ENCODE results near the gene PLA2G3.

Gene PLA2G3

DNA sequence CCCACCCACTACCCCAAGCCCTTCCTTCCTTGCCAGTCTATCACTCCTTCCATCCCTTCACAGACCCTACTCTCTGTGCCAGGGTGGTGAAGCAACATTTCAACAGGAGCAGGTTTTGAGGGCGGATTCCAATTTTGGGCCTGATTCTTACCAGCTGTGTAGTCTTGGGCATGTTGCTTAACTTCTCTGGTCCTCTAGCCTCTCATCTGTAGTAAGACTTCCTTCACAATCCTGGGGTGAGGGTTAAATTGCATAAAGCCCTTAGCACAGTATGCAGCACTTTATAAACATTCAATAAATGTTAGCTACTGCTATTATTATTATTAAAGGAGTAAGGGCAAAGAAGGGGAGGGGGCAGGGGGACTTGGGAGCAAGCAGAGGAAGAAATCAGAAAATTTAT lies 14.7 kb upstream of the PLA2G3 start:
- TF ChIP-seq CTCF (IDR thresholded peaks at IDR 0.05) = no peak

- TF ChIP-seq CTCF (IDR thresholded peaks at IDR 0.05) = no peak
Observed at GRCh38 chr22:31153357-31153756, 13.0 kb upstream of the PLA2G3 start.

DNA sequence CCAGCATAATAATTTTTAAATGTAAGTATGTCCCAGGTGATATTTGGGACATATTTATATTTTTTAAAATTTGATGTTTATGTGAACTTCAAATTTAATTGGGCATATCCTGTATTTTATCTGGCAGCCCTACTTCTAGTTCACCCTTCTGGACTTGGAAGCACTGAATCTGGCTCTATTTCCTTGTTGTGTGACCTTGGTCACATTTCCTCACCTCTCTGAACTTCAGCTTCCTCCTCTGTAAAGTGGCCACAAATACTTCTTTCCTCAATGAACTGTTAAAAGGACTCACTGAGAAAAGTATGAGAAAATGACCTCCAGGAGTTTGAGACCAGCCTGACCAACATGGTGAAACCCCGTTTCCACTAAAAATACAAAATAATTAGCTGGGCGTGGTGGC lies 11.6 kb upstream of the PLA2G3 start:
- TF ChIP-seq CTCF (IDR thresholded peaks at IDR 0.05) = no peak

GRCh38 chr22:31150615-31151014 lies 10.3 kb upstream of the PLA2G3 start:
- TF ChIP-seq CTCF (IDR thresholded peaks at IDR 0.05) = peak; percentile 32; the same call in 1 of the 2 replicates

GRCh38 chr22:31148953-31149627 lies 8.8 kb upstream of the PLA2G3 start:
- peak; percentile 90 for TF ChIP-seq CTCF (IDR thresholded peaks at IDR 0.05)

DNA sequence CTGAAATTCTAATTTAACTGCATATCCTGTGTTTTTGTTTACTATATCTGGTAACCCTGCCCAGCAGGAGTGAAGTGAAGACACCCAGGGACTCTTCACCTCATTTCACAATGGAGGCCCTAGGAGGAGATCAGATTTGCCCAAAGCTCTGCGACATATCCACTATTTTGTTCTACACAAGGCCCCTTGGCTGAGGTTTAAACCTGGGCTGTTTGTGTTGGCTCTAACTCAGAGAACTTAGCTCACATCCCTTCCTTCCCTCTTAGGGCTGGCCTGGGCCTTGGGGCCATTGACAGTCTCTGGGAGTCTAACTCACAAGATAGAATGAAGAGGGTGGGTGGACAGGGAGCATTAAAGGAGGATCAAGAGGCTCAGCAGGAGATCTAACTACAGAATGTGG lies 8.2 kb upstream of the PLA2G3 start:
- TF ChIP-seq CTCF (IDR thresholded peaks at IDR 0.05) = no peak

GRCh38 chr22:31144223-31144622 lies 3.9 kb upstream of the PLA2G3 start:
- TF ChIP-seq CTCF (IDR thresholded peaks at IDR 0.05) = no peak

- TF ChIP-seq CTCF (IDR thresholded peaks at IDR 0.05) = no peak
Observed at GRCh38 chr22:31143537-31143936, 3.2 kb upstream of the PLA2G3 start.

Data from LNCAP (cell line).